Astrocyte (in vitro differentiated cells and primary cell): ENCODE results near the gene DCHS2.

ENCODE experiments used
- EZH2 ChIP-seq: IDR thresholded peaks from 2 replicates; pipeline ENCODE4 v1.6.1; 2012; ENCODE audit warnings: mild to moderate bottlenecking, low read length, inconsistent platforms; ENCODE audit not compliant: insufficient read depth
- TF ChIP-seq, protein P1 (sequence below): IDR thresholded peaks from 2 replicates; pipeline ENCODE4 v1.5.1; 2011; ENCODE audit warnings: low read depth, mild to moderate bottlenecking, inconsistent platforms, low read length, moderate library complexity; ENCODE audit not compliant: insufficient read depth

DNA sequence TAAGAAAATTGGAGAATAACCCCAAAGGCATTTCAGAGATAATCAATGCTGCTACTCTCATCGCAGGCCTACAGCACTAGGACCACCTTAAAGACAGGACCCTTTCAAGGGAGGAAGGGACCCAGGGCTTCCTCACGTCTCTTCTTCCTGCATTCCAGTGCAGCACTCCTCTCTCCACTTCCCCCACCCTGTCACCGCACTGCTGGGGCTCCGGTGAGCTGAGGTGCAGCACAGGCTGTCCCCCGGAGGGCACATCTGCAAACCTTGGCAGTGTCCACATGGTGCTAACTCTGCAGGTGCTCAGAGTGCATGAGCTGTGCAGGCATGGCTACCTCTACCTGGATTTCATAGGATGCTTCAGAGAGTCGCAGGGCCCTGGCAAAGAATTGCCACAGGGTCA, 305.6 kb downstream of the DCHS2 start:
- TF ChIP-seq, protein P1, sequence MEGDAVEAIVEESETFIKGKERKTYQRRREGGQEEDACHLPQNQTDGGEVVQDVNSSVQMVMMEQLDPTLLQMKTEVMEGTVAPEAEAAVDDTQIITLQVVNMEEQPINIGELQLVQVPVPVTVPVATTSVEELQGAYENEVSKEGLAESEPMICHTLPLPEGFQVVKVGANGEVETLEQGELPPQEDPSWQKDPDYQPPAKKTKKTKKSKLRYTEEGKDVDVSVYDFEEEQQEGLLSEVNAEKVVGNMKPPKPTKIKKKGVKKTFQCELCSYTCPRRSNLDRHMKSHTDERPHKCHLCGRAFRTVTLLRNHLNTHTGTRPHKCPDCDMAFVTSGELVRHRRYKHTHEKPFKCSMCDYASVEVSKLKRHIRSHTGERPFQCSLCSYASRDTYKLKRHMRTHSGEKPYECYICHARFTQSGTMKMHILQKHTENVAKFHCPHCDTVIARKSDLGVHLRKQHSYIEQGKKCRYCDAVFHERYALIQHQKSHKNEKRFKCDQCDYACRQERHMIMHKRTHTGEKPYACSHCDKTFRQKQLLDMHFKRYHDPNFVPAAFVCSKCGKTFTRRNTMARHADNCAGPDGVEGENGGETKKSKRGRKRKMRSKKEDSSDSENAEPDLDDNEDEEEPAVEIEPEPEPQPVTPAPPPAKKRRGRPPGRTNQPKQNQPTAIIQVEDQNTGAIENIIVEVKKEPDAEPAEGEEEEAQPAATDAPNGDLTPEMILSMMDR = no peak
- no peak for TF ChIP-seq EZH2
